ENCODE measurements around the gene SFTPD.
"Not testable (repeated sequence)": the region's sequence is repeated elsewhere in the genome, so short reads cannot be mapped to it uniquely, and the experiment has no call there.

The SFTPD gene

GRCh38 chr10:79948976-79949722 is at the start of gene SFTPD:
SFTPD (minus strand) TSS chr10:79949105; CDS start chr10:79946659, 2,446 bp downstream.
- DNase-seq: no peak

- no peak for DNase-seq
Measured at GRCh38 chr10:79995979-79996634, 47.2 kb upstream of the SFTPD start.

- no peak for DNase-seq
Measured at GRCh38 chr10:79994556-79994955, 45.7 kb upstream of the SFTPD start.

GRCh38 chr10:79988199-79988598 is 39.3 kb upstream of the SFTPD start:
- DNase-seq: not testable (repeated sequence)

GRCh38 chr10:79986661-79987060 is 37.8 kb upstream of the SFTPD start:
- not testable (repeated sequence) for DNase-seq

GRCh38 chr10:79985481-79986072 is 36.7 kb upstream of the SFTPD start:
- DNase-seq: no peak

GRCh38 chr10:79984851-79985250 is 35.9 kb upstream of the SFTPD start:
- DNase-seq: no peak

GRCh38 chr10:79983286-79983909 is 34.5 kb upstream of the SFTPD start:
- DNase-seq: no peak

- DNase-seq: peak; percentile 13
Measured at GRCh38 chr10:79982861-79983260, 34.0 kb upstream of the SFTPD start.

- DNase-seq: no peak
Measured at GRCh38 chr10:79982362-79982800, 33.5 kb upstream of the SFTPD start.

GRCh38 chr10:79981450-79982361 is 32.8 kb upstream of the SFTPD start:
- peak; percentile 81 for DNase-seq

GRCh38 chr10:79980711-79981110 is 31.8 kb upstream of the SFTPD start:
- DNase-seq: no peak

- no peak for DNase-seq
Measured at GRCh38 chr10:79979976-79980687, 31.2 kb upstream of the SFTPD start.

GRCh38 chr10:79979310-79979975 is 30.5 kb upstream of the SFTPD start:
- no peak for DNase-seq

GRCh38 chr10:79976999-79977398 is 28.1 kb upstream of the SFTPD start:
- no peak for DNase-seq

- no peak for DNase-seq
Measured at GRCh38 chr10:79970062-79970461, 21.2 kb upstream of the SFTPD start.

GRCh38 chr10:79947787-79948424 is 999 bp downstream of the SFTPD start:
- DNase-seq: no peak

GRCh38 chr10:79947083-79947415 is 1.9 kb downstream of the SFTPD start:
- no peak for DNase-seq

GRCh38 chr10:79946271-79947082 is 2.4 kb downstream of the SFTPD start:
- DNase-seq: no peak
